Panc1 (cell line): Measurements from ENCODE around the gene G6PC2. TPM values are rescaled to one million over a fixed set of nuclear protein-coding genes. Genes with fewer than 3 reads are reported as not detected.

Source experiments
- ATAC-seq: fragments of 200-7000 bp; cut with Tn5 transposase; 2 replicates; pipeline ENCODE4 v1.9.1; 2020; ENCODE audit warnings: mild to moderate bottlenecking, moderate library complexity
- BruUV-seq: library from RNA; stranded (reverse); fragments of 400-500 nt; replicated peaks from 2 replicates; lab custom pipeline; 2021; lab: Mats Ljungman, UMichigan
- CTCF ChIA-PET: fragments of 300-600 bp; sonication (Branson Sonifier 250); formaldehyde crosslinking; loops from one replicate; lab custom pipeline; 2022; ENCODE audit warnings: antibody characterized with exemption; lab: Charles Lee
- POLR2A ChIA-PET: fragments of 300-600 bp; sonication (Branson Sonifier 250); formaldehyde crosslinking; loops from one replicate; lab custom pipeline; 2022; ENCODE audit warnings: antibody characterized with exemption; lab: Charles Lee
- DNase-seq: peaks from one replicate; pipeline ENCODE4 v3.0.0-alpha.2; 2010; ENCODE audit warnings: low read depth, low spot score
- H3K27ac ChIP-seq: 2 replicates; pipeline ENCODE4 v1.5.1; 2011; ENCODE audit warnings: mild to moderate bottlenecking, low read length, inconsistent platforms
- H3K27me3 ChIP-seq: fragments of 200-500 bp; sonication (Bioruptor generic); 2 replicates; pipeline ENCODE4 v1.6.0; 2014; ENCODE audit warnings: low read length, inconsistent platforms; ENCODE audit not compliant: control insufficient read depth, insufficient read depth
- H3K36me3 ChIP-seq: fragments of 200-500 bp; sonication (Bioruptor generic); 2 replicates; pipeline ENCODE4 v1.5.1; 2014; ENCODE audit warnings: inconsistent platforms, mild to moderate bottlenecking, low read length, moderate library complexity; ENCODE audit not compliant: control insufficient read depth, insufficient read depth
- H3K4me1 ChIP-seq: 2 replicates; pipeline ENCODE4 v1.5.1; 2011; ENCODE audit warnings: inconsistent platforms, mild to moderate bottlenecking, low read length, moderate library complexity; ENCODE audit not compliant: control insufficient read depth, insufficient read depth
- H3K4me3 ChIP-seq, 2 experiments: 2 replicates each; pipeline ENCODE4 v1.5.1; 2011 to 2012; ENCODE audit warnings: low read depth in 2 of 2, low read length in 2 of 2, mild to moderate bottlenecking in 2 of 2, inconsistent platforms in 1 of 2, moderate library complexity in 1 of 2
- H3K9me3 ChIP-seq: fragments of 200-500 bp; sonication (Bioruptor generic); 2 replicates; pipeline ENCODE4 v1.5.1; 2014; ENCODE audit warnings: low read depth, mild to moderate bottlenecking, inconsistent platforms, low read length, moderate library complexity; ENCODE audit not compliant: control insufficient read depth, insufficient read depth
- CTCF ChIP-seq: fragments of 450-650 bp; IDR thresholded peaks from 2 replicates; pipeline ENCODE4 v1.5.1; 2017; ENCODE audit warnings: mild to moderate bottlenecking
- POLR2AphosphoS5 ChIP-seq: IDR thresholded peaks from 2 replicates; pipeline ENCODE4 v1.6.1; 2012; ENCODE audit warnings: mild to moderate bottlenecking, low read depth, low read length, moderate library complexity
- REST ChIP-seq, 2 experiments: IDR thresholded peaks; 2 replicates each; pipeline ENCODE4 v1.6.1; 2011 to 2012; ENCODE audit warnings: low read depth in 2 of 2, control low read depth in 1 of 2, low read length in 1 of 2, mild to moderate bottlenecking in 1 of 2, moderate library complexity in 1 of 2; ENCODE audit not compliant: insufficient read depth in 1 of 2
- SIN3A ChIP-seq: IDR thresholded peaks from 2 replicates; pipeline ENCODE4 v1.6.1; 2012; ENCODE audit warnings: low read depth, mild to moderate bottlenecking, low read length, moderate library complexity, borderline replicate concordance; ENCODE audit not compliant: insufficient read depth
- TCF7L2 ChIP-seq: IDR thresholded peaks from 2 replicates; pipeline ENCODE4 v1.6.1; 2011; ENCODE audit warnings: mild to moderate bottlenecking, low read depth, low read length, inconsistent platforms
- in situ Hi-C: cut with HindIII; loops from 2 replicates; pipeline ENCODE4 v1.10.0; 2016; ENCODE audit warnings: low sequenced_read_pairs, low pct_unique_long_range_greater_than_20kb
- intact Hi-C: fragments of 100-400 bp; cut with micrococcal nuclease; formaldehyde crosslinking; loops from one replicate; pipeline ENCODE4 v1.10.0; 2022; ENCODE audit not compliant: unreplicated experiment
- total RNA-seq: library from RNA; stranded (reverse); gene quantifications from one replicate; pipeline ENCODE4 v1.2.1, GENCODE V29; 2021; ENCODE audit not compliant: unreplicated experiment

The G6PC2 gene
- total RNA-seq, 1 experiment from 2014 or later, result not detected

- ATAC-seq (no peak), DNase-seq (no peak)
- no TSS peak for BruUV-seq
- TF ChIP-seq REST (IDR thresholded peaks at IDR 0.05; ENCODE audit: insufficient read depth in 1 of 2, low read depth in 2 of 2, low read length in 1 of 2), result no peak
- TF ChIP-seq SIN3A, result no peak
- no peak for TF ChIP-seq CTCF
- no peak for TF ChIP-seq TCF7L2
- TF ChIP-seq POLR2AphosphoS5, result no peak
- no peaks in the 10 kb centered on the region for H3K36me3 ChIP-seq
- H3K4me3 ChIP-seq, result no peak overlapping the region
- ChIA-PET CTCF (no interaction called here), POLR2A (no interaction called here)
- H3K4me1 ChIP-seq, result 0 out of 2 replicates have a peak, but pooled peaks cover 3% of the 10 kb centered on the region
- peaks cover 4% of the 10 kb centered on the region; the same call in 1 of the 2 replicates for H3K9me3 ChIP-seq
- in situ Hi-C loops (no loop called here), intact Hi-C loops (loop anchor here (10.0 kb wide), 1 partner anchor 781 kb away; no protein-coding TSS in a partner anchor)
- H3K27me3 ChIP-seq, result peaks cover 14% of the 10 kb centered on the region
- no peak overlapping the region for H3K27ac ChIP-seq
Measured at GRCh38 chr2:168915441-168916330, 14.6 kb downstream of the G6PC2 start.

- no peak for TF ChIP-seq SIN3A
- TF ChIP-seq TCF7L2, result no peak
- TF ChIP-seq POLR2AphosphoS5, result no peak
- no peak for TF ChIP-seq CTCF
- TF ChIP-seq REST (IDR thresholded peaks at IDR 0.05; ENCODE audit: insufficient read depth in 1 of 2, low read depth in 2 of 2, low read length in 1 of 2), result no peak
Measured at GRCh38 chr2:168916331-168916675, 15.2 kb downstream of the G6PC2 start.

More at GRCh38 chr2:168916331-168916675, 15.2 kb downstream of the G6PC2 start:
- Histone ChIP-seq H3K4me3 (no peak overlapping the region), H3K9me3 (peaks cover 4% of the 10 kb centered on the region; the same call in 1 of the 2 replicates), H3K27ac (no peak overlapping the region), H3K4me1 (0 out of 2 replicates have a peak, but pooled peaks cover 3% of the 10 kb centered on the region), H3K27me3 (peaks cover 12% of the 10 kb centered on the region), H3K36me3 (no peaks in the 10 kb centered on the region)
- ChIA-PET CTCF (no interaction called here), POLR2A (no interaction called here)
- in situ Hi-C loops (no loop called here), intact Hi-C loops (loop anchor here (10.0 kb wide), 1 partner anchor 782 kb away; no protein-coding TSS in a partner anchor)
- BruUV-seq, result no TSS peak
- DNase-seq (no peak), ATAC-seq (no peak)
